ENCODE data around the gene LRRN2.

Gene LRRN2

GRCh38 chr1:204624631-204625216 lies 60.8 kb downstream of the LRRN2 start:
- no peak for DNase-seq

- peak; percentile 30 to 40 (median 31) for DNase-seq
Observed at GRCh38 chr1:204623894-204624361, 61.6 kb downstream of the LRRN2 start.

- peak in 1 of 3 experiments; percentile 40 for DNase-seq
Observed at GRCh38 chr1:204623365-204623893, 62.1 kb downstream of the LRRN2 start.

- DNase-seq = no peak
Observed at GRCh38 chr1:204621996-204622395, 63.5 kb downstream of the LRRN2 start.

GRCh38 chr1:204621396-204621795 lies 64.1 kb downstream of the LRRN2 start:
- DNase-seq = no peak

- DNase-seq = no peak
Observed at GRCh38 chr1:204619721-204620120, 65.8 kb downstream of the LRRN2 start.

GRCh38 chr1:204618148-204618760 lies 67.3 kb downstream of the LRRN2 start:
- DNase-seq = no peak

GRCh38 chr1:204617256-204618147 lies 68.0 kb downstream of the LRRN2 start:
- no peak for DNase-seq

GRCh38 chr1:204616641-204617040 lies 68.9 kb downstream of the LRRN2 start:
- DNase-seq = no peak

GRCh38 chr1:204615881-204616280 lies 69.7 kb downstream of the LRRN2 start:
- no peak for DNase-seq

- DNase-seq = no peak
Observed at GRCh38 chr1:204613636-204614035, 71.9 kb downstream of the LRRN2 start.

GRCh38 chr1:204612326-204612725 lies 73.2 kb downstream of the LRRN2 start:
- DNase-seq = no peak

GRCh38 chr1:204611036-204611435 lies 74.5 kb downstream of the LRRN2 start:
- DNase-seq = no peak

- no peak for DNase-seq
Observed at GRCh38 chr1:204607910-204608309, 77.6 kb downstream of the LRRN2 start.

GRCh38 chr1:204605791-204606190 lies 79.7 kb downstream of the LRRN2 start:
- no peak for DNase-seq

- no peak for DNase-seq
Observed at GRCh38 chr1:204602871-204603542, 82.5 kb downstream of the LRRN2 start.

- DNase-seq = peak in 2 of 3 experiments; percentile 37 to 70
Observed at GRCh38 chr1:204602111-204602579, 83.4 kb downstream of the LRRN2 start.

GRCh38 chr1:204600968-204601367 lies 84.6 kb downstream of the LRRN2 start:
- no peak for DNase-seq

GRCh38 chr1:204600203-204600602 lies 85.3 kb downstream of the LRRN2 start:
- no peak for DNase-seq

GRCh38 chr1:204599596-204599995 lies 85.9 kb downstream of the LRRN2 start:
- DNase-seq = no peak

- DNase-seq = no peak
Observed at GRCh38 chr1:204599098-204599497, 86.4 kb downstream of the LRRN2 start.

GRCh38 chr1:204598319-204598969 lies 87.1 kb downstream of the LRRN2 start:
- no peak for DNase-seq
